HFF-Myc (cell line): Measurements from ENCODE around the gene MYLIP.

ENCODE experiments used
- DNase-seq: peaks from one replicate; pipeline ENCODE4 v3.0.0-alpha.2; 2011; ENCODE audit warnings: low read depth; ENCODE audit errors: extremely low read depth
- H3K4me3 ChIP-seq: replicated peaks from 2 replicates; pipeline ENCODE4 v1.5.1; 2011; ENCODE audit warnings: low read depth, mild to moderate bottlenecking, control low read depth, low read length
- TF ChIP-seq, protein P1 (sequence below): IDR thresholded peaks from 2 replicates; pipeline ENCODE4 v1.5.1; 2012; ENCODE audit warnings: mild to moderate bottlenecking, low read depth, low read length, control low read depth; ENCODE audit errors: missing control alignments

MYLIP gene

DNA sequence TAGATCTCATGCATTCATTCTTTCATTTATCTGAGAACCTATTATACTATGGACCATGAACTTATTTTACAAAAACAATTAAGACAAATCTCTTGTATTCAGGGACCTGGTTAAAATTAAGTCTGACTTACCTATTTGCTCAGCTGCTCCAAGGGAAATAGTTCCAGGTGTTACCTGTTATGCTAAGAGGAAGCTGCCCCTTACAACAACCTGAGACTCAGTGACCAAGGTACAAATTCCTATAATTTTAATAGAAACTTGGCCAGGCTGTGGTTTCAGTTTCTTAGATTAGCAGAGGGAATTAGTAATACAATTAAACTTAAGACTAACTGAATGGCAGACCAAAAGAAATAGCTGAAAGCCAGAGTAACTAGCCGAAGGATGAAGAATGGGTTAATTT lies 61.3 kb downstream of the MYLIP start:
- DNase-seq: no peak
- TF ChIP-seq, protein P1, sequence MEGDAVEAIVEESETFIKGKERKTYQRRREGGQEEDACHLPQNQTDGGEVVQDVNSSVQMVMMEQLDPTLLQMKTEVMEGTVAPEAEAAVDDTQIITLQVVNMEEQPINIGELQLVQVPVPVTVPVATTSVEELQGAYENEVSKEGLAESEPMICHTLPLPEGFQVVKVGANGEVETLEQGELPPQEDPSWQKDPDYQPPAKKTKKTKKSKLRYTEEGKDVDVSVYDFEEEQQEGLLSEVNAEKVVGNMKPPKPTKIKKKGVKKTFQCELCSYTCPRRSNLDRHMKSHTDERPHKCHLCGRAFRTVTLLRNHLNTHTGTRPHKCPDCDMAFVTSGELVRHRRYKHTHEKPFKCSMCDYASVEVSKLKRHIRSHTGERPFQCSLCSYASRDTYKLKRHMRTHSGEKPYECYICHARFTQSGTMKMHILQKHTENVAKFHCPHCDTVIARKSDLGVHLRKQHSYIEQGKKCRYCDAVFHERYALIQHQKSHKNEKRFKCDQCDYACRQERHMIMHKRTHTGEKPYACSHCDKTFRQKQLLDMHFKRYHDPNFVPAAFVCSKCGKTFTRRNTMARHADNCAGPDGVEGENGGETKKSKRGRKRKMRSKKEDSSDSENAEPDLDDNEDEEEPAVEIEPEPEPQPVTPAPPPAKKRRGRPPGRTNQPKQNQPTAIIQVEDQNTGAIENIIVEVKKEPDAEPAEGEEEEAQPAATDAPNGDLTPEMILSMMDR: no peak
- no peak overlapping the region for H3K4me3 ChIP-seq

DNA sequence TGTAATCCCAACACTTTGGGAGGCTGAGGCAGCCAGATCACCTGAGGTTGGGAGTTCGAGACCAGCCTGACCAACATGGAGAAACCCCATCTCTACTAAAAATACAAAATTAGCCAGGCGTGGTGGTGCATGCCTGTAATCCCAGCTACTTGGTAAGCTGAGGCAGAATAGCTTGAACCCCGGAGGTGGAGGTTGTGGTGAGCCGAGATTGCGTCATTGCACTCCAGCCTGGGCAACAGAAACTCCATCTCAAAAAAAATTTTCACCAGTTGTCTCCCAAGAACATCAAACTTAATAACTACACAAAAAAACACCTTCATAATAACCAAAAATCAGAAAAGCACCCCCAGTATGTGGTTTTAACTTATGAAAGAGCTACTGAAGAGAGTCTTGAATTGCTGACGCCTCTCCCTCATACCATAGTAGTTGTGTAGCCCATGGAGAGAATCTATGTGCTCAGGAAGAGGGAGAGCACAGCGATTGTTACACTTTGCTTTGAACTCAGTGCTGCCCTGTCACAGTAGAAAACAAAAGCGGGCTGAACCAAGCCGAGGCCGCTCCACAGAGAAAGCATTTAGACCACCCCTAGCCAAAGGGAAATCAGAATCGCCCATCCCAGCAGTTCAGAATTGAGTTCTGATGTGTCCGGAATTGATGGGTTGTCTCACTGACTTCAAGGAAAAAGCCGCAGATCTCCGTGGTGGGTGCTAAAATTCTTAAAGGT lies 67.5 kb downstream of the MYLIP start:
- DNase-seq: no peak
- H3K4me3 ChIP-seq: no peak overlapping the region
- TF ChIP-seq, protein P1: no peak

DNA sequence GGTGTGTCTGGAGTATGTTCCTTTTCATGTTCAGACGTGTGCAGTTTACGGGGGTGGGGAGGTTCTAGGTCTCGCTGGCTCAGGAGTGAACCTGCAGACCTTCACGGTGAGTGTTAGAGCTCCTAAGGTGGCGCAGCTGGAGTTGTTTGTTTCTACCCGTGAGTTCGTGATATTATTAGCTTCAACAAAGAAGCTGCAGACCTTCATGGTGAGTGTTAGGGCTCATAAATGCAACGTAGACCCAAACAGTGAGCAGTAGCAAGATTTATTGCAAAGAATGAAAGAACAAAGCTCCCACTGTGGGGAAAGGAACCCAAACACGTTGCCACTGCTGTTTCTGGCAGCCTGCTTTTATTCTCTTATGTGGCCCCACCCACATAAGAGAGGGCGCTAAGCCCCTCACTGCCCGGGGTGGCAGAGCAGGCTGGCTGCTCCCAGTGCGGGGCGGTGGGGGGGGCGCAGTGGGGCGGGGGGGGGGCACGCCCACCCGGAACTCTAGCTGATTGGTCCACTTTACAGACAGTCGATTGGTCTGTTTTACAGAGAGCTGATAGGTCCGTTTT lies 68.2 kb downstream of the MYLIP start:
- no peak for DNase-seq
- no peak overlapping the region for H3K4me3 ChIP-seq
- TF ChIP-seq, protein P1: no peak
